Measurements from ENCODE around the gene MSTO1. TPM values are rescaled to one million over a fixed set of nuclear protein-coding genes. Genes with fewer than 3 reads are reported as not detected.

Gene MSTO1
- total RNA-seq, 2 donors from 2014 or later, result 4.4 to 4.8 TPM

DNA sequence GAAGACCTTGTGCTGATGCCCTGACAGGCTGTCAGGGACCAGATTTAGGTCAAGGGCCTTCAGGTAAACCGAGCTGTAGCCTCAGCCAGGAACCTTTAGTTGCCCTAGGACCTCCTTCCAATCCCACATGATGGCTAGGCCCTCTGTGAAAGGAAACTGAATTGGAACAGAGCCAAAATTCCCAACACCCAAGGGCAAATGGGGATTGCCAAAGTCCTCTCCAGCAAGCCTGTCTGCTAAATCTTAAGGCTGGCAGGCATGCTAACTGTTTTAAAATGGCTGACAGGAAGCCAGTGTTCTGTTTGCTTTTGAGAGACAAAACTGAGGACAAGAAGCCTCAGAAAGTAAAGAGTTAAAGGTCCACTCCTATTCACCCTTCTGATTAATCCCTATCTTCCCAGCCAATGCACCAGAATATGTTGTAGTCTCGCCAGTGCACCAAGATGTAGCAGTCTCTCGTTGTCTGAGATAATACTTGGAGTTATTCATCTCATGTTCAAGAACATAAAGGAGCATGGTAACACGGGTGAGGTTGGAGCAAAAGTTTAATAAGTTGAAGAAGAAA lies 35.1 kb downstream of the MSTO1 start:
- no peak for DNase-seq (ENCODE audit: low spot score)
- Histone ChIP-seq H3K27ac (no peak overlapping the region), H3K4me3 (no peak overlapping the region), H3K4me1 (peaks cover 0 to 10% of the 10 kb centered on the region in 2 donors), H3K9me3 (peaks cover 0 to 21% of the 10 kb centered on the region in 2 donors), H3K27me3 (no peaks in the 10 kb centered on the region), H3K36me3 (no peaks in the 10 kb centered on the region)
- TF ChIP-seq, protein P1, sequence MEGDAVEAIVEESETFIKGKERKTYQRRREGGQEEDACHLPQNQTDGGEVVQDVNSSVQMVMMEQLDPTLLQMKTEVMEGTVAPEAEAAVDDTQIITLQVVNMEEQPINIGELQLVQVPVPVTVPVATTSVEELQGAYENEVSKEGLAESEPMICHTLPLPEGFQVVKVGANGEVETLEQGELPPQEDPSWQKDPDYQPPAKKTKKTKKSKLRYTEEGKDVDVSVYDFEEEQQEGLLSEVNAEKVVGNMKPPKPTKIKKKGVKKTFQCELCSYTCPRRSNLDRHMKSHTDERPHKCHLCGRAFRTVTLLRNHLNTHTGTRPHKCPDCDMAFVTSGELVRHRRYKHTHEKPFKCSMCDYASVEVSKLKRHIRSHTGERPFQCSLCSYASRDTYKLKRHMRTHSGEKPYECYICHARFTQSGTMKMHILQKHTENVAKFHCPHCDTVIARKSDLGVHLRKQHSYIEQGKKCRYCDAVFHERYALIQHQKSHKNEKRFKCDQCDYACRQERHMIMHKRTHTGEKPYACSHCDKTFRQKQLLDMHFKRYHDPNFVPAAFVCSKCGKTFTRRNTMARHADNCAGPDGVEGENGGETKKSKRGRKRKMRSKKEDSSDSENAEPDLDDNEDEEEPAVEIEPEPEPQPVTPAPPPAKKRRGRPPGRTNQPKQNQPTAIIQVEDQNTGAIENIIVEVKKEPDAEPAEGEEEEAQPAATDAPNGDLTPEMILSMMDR (IDR thresholded peaks at IDR 0.05), result no peak

DNA sequence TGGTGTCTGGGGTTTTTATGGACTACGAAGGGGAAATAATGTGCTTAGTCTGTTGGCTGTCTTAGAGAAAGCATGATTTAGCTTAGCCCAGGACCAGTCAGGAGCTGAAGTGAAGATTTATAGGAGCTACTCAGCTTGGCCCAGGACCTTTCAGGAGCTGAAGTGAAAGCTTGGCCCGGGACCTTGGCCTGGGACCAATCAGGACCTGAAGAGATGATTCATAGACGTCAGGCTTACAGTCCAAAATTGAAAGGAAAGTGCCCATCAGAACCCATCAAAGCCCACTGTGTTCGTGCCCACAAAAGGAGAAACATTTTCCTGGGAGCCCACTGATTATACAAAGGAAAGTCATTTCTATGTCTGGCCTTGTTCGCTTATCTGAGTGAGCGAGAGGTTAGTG lies 35.6 kb downstream of the MSTO1 start:
- TF ChIP-seq, protein P1 (IDR thresholded peaks at IDR 0.05), result no peak
- Histone ChIP-seq H3K27me3 (no peaks in the 10 kb centered on the region), H3K9me3 (peaks cover 0 to 21% of the 10 kb centered on the region in 2 donors), H3K36me3 (no peaks in the 10 kb centered on the region), H3K27ac (no peak overlapping the region), H3K4me3 (no peak overlapping the region), H3K4me1 (peaks cover 0 to 10% of the 10 kb centered on the region in 2 donors)
- peak; percentile 67 for DNase-seq (ENCODE audit: low spot score)

DNA sequence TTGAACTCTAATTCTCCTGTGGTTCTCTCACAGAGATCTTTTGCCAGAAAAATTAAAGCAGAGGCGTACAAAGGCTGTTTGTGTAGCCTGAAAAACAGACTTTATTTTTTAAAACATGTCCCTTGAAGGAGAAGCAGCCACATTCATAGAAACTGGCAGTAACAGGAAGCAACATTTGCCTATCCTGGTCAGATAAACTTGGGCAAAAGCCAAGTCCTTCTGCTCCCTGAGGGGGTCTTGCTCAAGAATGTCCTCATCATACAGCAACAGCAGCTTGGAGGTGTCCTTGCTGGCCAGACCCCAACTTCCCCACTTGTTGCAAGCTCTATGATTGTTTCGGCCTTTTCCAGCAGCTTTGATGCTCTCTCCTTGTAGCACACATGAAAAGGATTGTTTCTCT lies 36.3 kb downstream of the MSTO1 start:
- Histone ChIP-seq H3K36me3 (no peaks in the 10 kb centered on the region), H3K4me3 (no peak overlapping the region), H3K27ac (no peak overlapping the region), H3K4me1 (peaks cover 0 to 10% of the 10 kb centered on the region in 2 donors), H3K9me3 (peaks cover 0 to 21% of the 10 kb centered on the region in 2 donors), H3K27me3 (no peaks in the 10 kb centered on the region)
- TF ChIP-seq, protein P1 (IDR thresholded peaks at IDR 0.05), result no peak
- DNase-seq (ENCODE audit: low spot score), result peak; percentile 69

DNA sequence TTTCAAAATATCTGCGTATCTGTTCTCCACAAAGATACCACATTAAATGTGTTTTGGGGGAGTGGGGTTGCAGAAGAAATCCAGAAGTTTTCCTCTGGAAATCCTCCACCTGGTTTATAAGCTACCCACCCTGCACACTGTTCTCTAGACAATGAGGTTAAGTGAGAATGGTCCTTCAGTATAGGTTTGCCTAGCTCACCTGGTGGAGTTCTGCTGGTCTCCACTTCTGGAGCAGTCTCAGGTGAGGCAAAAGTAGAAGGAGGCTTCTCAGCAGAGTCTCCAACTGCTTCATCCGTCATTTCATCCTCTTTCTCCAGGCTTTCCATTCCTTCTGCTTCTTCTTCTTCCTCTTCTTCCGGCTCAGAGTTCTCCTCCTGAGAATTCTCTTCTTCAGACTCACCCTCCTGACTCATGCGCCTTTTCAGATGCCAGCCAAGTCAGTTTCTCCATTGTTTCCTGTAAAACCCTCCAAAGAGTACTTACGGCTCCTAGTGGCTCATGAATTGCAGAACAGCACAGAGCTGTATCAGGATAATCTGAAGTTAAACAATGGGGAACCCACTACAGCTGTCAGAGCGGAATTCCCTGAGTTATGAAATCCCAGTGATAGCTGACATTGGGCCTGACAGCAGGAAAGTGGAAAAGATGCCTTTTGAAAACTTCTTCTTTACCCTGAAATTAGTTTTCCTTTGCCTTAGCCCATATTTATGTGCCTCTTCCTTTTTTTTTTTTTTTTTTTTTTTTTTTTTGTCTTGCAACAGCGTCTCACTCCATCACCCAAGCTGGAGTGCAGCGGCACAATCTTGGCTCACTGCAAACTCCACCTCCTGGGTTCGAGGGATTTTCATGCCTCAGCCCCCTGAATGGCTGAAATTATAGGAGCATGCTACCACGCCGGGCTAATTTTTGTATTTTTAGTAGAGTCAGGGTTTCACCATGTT lies 38.5 kb downstream of the MSTO1 start:
- no peak overlapping the region for H3K4me3 ChIP-seq
- H3K27me3 ChIP-seq, result no peaks in the 10 kb centered on the region
- H3K27ac ChIP-seq, result no peak overlapping the region
- H3K36me3 ChIP-seq, result no peaks in the 10 kb centered on the region
- H3K4me1 ChIP-seq, result peaks cover 0 to 10% of the 10 kb centered on the region in 2 donors
- no peak for DNase-seq (ENCODE audit: low spot score)
- TF ChIP-seq, protein P1 (IDR thresholded peaks at IDR 0.05), result peak in 1 of 2 donors; percentile 52
- peaks cover 0 to under 1% of the 10 kb centered on the region in 2 donors for H3K9me3 ChIP-seq

DNA sequence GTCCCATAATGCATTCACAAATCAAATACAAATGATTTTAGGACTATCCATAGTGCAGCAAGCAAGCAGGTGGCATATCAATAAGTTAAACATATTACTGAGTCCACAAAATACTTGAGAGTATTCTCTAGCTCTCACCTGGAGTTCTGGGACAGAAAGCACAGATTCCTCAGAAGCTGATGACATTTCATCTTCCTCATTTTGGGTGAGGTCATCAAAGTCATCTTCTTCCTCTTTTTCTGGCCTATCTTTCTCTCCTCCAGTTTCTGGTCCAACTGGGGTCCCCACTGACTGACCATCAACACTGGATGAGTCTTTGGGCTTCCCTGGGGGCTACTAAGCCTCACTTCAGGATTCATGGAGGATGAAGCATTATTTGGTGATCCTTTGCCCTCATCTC lies 39.7 kb downstream of the MSTO1 start:
- peaks cover 0 to 10% of the 10 kb centered on the region in 2 donors for H3K4me1 ChIP-seq
- no peaks in the 10 kb centered on the region for H3K9me3 ChIP-seq
- H3K4me3 ChIP-seq, result no peak overlapping the region
- H3K27ac ChIP-seq, result no peak overlapping the region
- no peak for DNase-seq (ENCODE audit: low spot score)
- no peaks in the 10 kb centered on the region for H3K36me3 ChIP-seq
- TF ChIP-seq, protein P1 (IDR thresholded peaks at IDR 0.05), result no peak
- H3K27me3 ChIP-seq, result no peaks in the 10 kb centered on the region
